Measurements from ENCODE around the gene TBC1D22A.

TBC1D22A gene

GRCh38 chr22:47019012-47019790 is 256.8 kb downstream of the TBC1D22A start:
- Histone ChIP-seq H3K27ac (ENCODE audit: low read length) (no peak overlapping the region), H3K27me3 (ENCODE audit: control insufficient read depth in 1 of 2, insufficient read depth in 2 of 2, low read length in 2 of 2) (no peaks in the 10 kb centered on the region), H3K36me3 (ENCODE audit: control insufficient read depth in 2 of 2, insufficient read depth in 2 of 2, low read length in 2 of 2) (peaks cover 0 to 4% of the 10 kb centered on the region in 2 donors), H3K9ac (ENCODE audit: low read length in 2 of 2) (no peak overlapping the region), H3K4me1 (ENCODE audit: control insufficient read depth, insufficient read depth, low read length) (no peaks in the 10 kb centered on the region), H3K9me3 (ENCODE audit: control insufficient read depth in 2 of 2, low read length in 2 of 2) (no peaks in the 10 kb centered on the region), H3K4me3 (ENCODE audit: low read length in 2 of 2) (no peak overlapping the region)

- Histone ChIP-seq H3K9ac (ENCODE audit: low read length in 2 of 2) (no peak overlapping the region), H3K9me3 (ENCODE audit: control insufficient read depth in 2 of 2, low read length in 2 of 2) (no peaks in the 10 kb centered on the region), H3K27me3 (ENCODE audit: control insufficient read depth in 1 of 2, insufficient read depth in 2 of 2, low read length in 2 of 2) (no peaks in the 10 kb centered on the region), H3K4me3 (ENCODE audit: low read length in 2 of 2) (no peak overlapping the region), H3K4me1 (ENCODE audit: control insufficient read depth, insufficient read depth, low read length) (no peaks in the 10 kb centered on the region), H3K27ac (ENCODE audit: low read length) (no peak overlapping the region), H3K36me3 (ENCODE audit: control insufficient read depth in 2 of 2, insufficient read depth in 2 of 2, low read length in 2 of 2) (peaks cover 0 to 4% of the 10 kb centered on the region in 2 donors)
Observed at GRCh38 chr22:47020166-47020565, 257.7 kb downstream of the TBC1D22A start.

GRCh38 chr22:47021371-47022074 is 259.1 kb downstream of the TBC1D22A start:
- Histone ChIP-seq H3K9ac (ENCODE audit: low read length in 2 of 2) (no peak overlapping the region), H3K27ac (ENCODE audit: low read length) (no peak overlapping the region), H3K36me3 (ENCODE audit: control insufficient read depth in 2 of 2, insufficient read depth in 2 of 2, low read length in 2 of 2) (peaks cover 0 to 4% of the 10 kb centered on the region in 2 donors), H3K9me3 (ENCODE audit: control insufficient read depth in 2 of 2, low read length in 2 of 2) (no peaks in the 10 kb centered on the region), H3K4me3 (ENCODE audit: low read length in 2 of 2) (no peak overlapping the region), H3K27me3 (ENCODE audit: control insufficient read depth in 1 of 2, insufficient read depth in 2 of 2, low read length in 2 of 2) (no peaks in the 10 kb centered on the region), H3K4me1 (ENCODE audit: control insufficient read depth, insufficient read depth, low read length) (no peaks in the 10 kb centered on the region)

GRCh38 chr22:47022075-47022473 is 259.6 kb downstream of the TBC1D22A start:
- H3K27ac ChIP-seq (ENCODE audit: low read length) = no peak overlapping the region

GRCh38 chr22:47022475-47022874 is 260.0 kb downstream of the TBC1D22A start:
- peaks cover 0 to 4% of the 10 kb centered on the region in 2 donors for H3K36me3 ChIP-seq (ENCODE audit: control insufficient read depth in 2 of 2, insufficient read depth in 2 of 2, low read length in 2 of 2)
- H3K27me3 ChIP-seq (ENCODE audit: control insufficient read depth in 1 of 2, insufficient read depth in 2 of 2, low read length in 2 of 2) = no peaks in the 10 kb centered on the region
- no peaks in the 10 kb centered on the region for H3K4me1 ChIP-seq (ENCODE audit: control insufficient read depth, insufficient read depth, low read length)
- no peak overlapping the region for H3K9ac ChIP-seq (ENCODE audit: low read length in 2 of 2)
- H3K27ac ChIP-seq (ENCODE audit: low read length) = no peak overlapping the region
- no peak overlapping the region for H3K4me3 ChIP-seq (ENCODE audit: low read length in 2 of 2)
- no peaks in the 10 kb centered on the region for H3K9me3 ChIP-seq (ENCODE audit: control insufficient read depth in 2 of 2, low read length in 2 of 2)

More at GRCh38 chr22:47022075-47022473, 259.6 kb downstream of the TBC1D22A start:
- Histone ChIP-seq H3K4me1 (ENCODE audit: control insufficient read depth, insufficient read depth, low read length) (no peaks in the 10 kb centered on the region), H3K9me3 (ENCODE audit: control insufficient read depth in 2 of 2, low read length in 2 of 2) (no peaks in the 10 kb centered on the region), H3K9ac (ENCODE audit: low read length in 2 of 2) (no peak overlapping the region), H3K27me3 (ENCODE audit: control insufficient read depth in 1 of 2, insufficient read depth in 2 of 2, low read length in 2 of 2) (no peaks in the 10 kb centered on the region), H3K36me3 (ENCODE audit: control insufficient read depth in 2 of 2, insufficient read depth in 2 of 2, low read length in 2 of 2) (peaks cover 0 to 4% of the 10 kb centered on the region in 2 donors), H3K4me3 (ENCODE audit: low read length in 2 of 2) (no peak overlapping the region)

GRCh38 chr22:47023871-47024270 is 261.4 kb downstream of the TBC1D22A start:
- Histone ChIP-seq H3K9me3 (ENCODE audit: control insufficient read depth in 2 of 2, low read length in 2 of 2) (no peaks in the 10 kb centered on the region), H3K9ac (ENCODE audit: low read length in 2 of 2) (no peak overlapping the region), H3K36me3 (ENCODE audit: control insufficient read depth in 2 of 2, insufficient read depth in 2 of 2, low read length in 2 of 2) (peaks cover 0 to 4% of the 10 kb centered on the region in 2 donors), H3K4me1 (ENCODE audit: control insufficient read depth, insufficient read depth, low read length) (no peaks in the 10 kb centered on the region), H3K4me3 (ENCODE audit: low read length in 2 of 2) (no peak overlapping the region), H3K27me3 (ENCODE audit: control insufficient read depth in 1 of 2, insufficient read depth in 2 of 2, low read length in 2 of 2) (no peaks in the 10 kb centered on the region), H3K27ac (ENCODE audit: low read length) (no peak overlapping the region)

- H3K27ac ChIP-seq (ENCODE audit: low read length) = no peak overlapping the region
- H3K4me3 ChIP-seq (ENCODE audit: low read length in 2 of 2) = no peak overlapping the region
- H3K9ac ChIP-seq (ENCODE audit: low read length in 2 of 2) = no peak overlapping the region
- no peaks in the 10 kb centered on the region for H3K9me3 ChIP-seq (ENCODE audit: control insufficient read depth in 2 of 2, low read length in 2 of 2)
- no peaks in the 10 kb centered on the region for H3K27me3 ChIP-seq (ENCODE audit: control insufficient read depth in 1 of 2, insufficient read depth in 2 of 2, low read length in 2 of 2)
- peaks cover 0 to 4% of the 10 kb centered on the region in 2 donors for H3K36me3 ChIP-seq (ENCODE audit: control insufficient read depth in 2 of 2, insufficient read depth in 2 of 2, low read length in 2 of 2)
- peaks cover 7% of the 10 kb centered on the region for H3K4me1 ChIP-seq (ENCODE audit: control insufficient read depth, insufficient read depth, low read length)
Observed at GRCh38 chr22:47027766-47028165, 265.3 kb downstream of the TBC1D22A start.

GRCh38 chr22:47029244-47030074 is 267.0 kb downstream of the TBC1D22A start:
- no peak overlapping the region for H3K27ac ChIP-seq (ENCODE audit: low read length)
- peaks cover 7% of the 10 kb centered on the region for H3K4me1 ChIP-seq (ENCODE audit: control insufficient read depth, insufficient read depth, low read length)

GRCh38 chr22:47030143-47030661 is 267.8 kb downstream of the TBC1D22A start:
- no peaks in the 10 kb centered on the region for H3K27me3 ChIP-seq (ENCODE audit: control insufficient read depth in 1 of 2, insufficient read depth in 2 of 2, low read length in 2 of 2)
- H3K9me3 ChIP-seq (ENCODE audit: control insufficient read depth in 2 of 2, low read length in 2 of 2) = no peaks in the 10 kb centered on the region
- H3K4me3 ChIP-seq (ENCODE audit: low read length in 2 of 2) = no peak overlapping the region
- H3K4me1 ChIP-seq (ENCODE audit: control insufficient read depth, insufficient read depth, low read length) = peaks cover 7% of the 10 kb centered on the region
- no peak overlapping the region for H3K9ac ChIP-seq (ENCODE audit: low read length in 2 of 2)
- no peaks in the 10 kb centered on the region for H3K36me3 ChIP-seq (ENCODE audit: control insufficient read depth in 2 of 2, insufficient read depth in 2 of 2, low read length in 2 of 2)
- H3K27ac ChIP-seq (ENCODE audit: low read length) = no peak overlapping the region

More at GRCh38 chr22:47029244-47030074, 267.0 kb downstream of the TBC1D22A start:
- no peak overlapping the region for H3K4me3 ChIP-seq (ENCODE audit: low read length in 2 of 2)
- H3K27me3 ChIP-seq (ENCODE audit: control insufficient read depth in 1 of 2, insufficient read depth in 2 of 2, low read length in 2 of 2) = no peaks in the 10 kb centered on the region
- H3K9me3 ChIP-seq (ENCODE audit: control insufficient read depth in 2 of 2, low read length in 2 of 2) = no peaks in the 10 kb centered on the region
- no peaks in the 10 kb centered on the region for H3K36me3 ChIP-seq (ENCODE audit: control insufficient read depth in 2 of 2, insufficient read depth in 2 of 2, low read length in 2 of 2)
- no peak overlapping the region for H3K9ac ChIP-seq (ENCODE audit: low read length in 2 of 2)

GRCh38 chr22:47030881-47031627 is 268.6 kb downstream of the TBC1D22A start:
- Histone ChIP-seq H3K36me3 (ENCODE audit: control insufficient read depth in 2 of 2, insufficient read depth in 2 of 2, low read length in 2 of 2) (no peaks in the 10 kb centered on the region), H3K9me3 (ENCODE audit: control insufficient read depth in 2 of 2, low read length in 2 of 2) (no peaks in the 10 kb centered on the region), H3K4me3 (ENCODE audit: low read length in 2 of 2) (no peak overlapping the region), H3K27me3 (ENCODE audit: control insufficient read depth in 1 of 2, insufficient read depth in 2 of 2, low read length in 2 of 2) (no peaks in the 10 kb centered on the region), H3K27ac (ENCODE audit: low read length) (no peak overlapping the region), H3K4me1 (ENCODE audit: control insufficient read depth, insufficient read depth, low read length) (peaks cover 7% of the 10 kb centered on the region), H3K9ac (ENCODE audit: low read length in 2 of 2) (no peak overlapping the region)
